Measurements from ENCODE around the gene ETV6. TPM values are rescaled to one million over a fixed set of nuclear protein-coding genes. Genes with fewer than 3 reads are reported as not detected.

Gene ETV6
- total and polyA plus RNA-seq, 3 donors from 2014 or later = 7.8 to 20.9 (median 16.3) TPM

DNA sequence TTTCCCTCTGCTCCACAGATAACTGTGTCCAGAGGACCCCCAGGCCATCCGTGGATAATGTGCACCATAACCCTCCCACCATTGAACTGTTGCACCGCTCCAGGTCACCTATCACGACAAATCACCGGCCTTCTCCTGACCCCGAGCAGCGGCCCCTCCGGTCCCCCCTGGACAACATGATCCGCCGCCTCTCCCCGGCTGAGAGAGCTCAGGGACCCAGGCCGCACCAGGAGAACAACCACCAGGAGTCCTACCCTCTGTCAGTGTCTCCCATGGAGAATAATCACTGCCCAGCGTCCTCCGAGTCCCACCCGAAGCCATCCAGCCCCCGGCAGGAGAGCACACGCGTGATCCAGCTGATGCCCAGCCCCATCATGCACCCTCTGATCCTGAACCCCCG is 219.9 kb downstream of the ETV6 start:
- no peak for DNase-seq
- Histone ChIP-seq H3K4me1 (peaks cover 2% of the 10 kb centered on the region), H3K9me3 (no peaks in the 10 kb centered on the region), H3K4me3 (no peak overlapping the region), H3K27me3 (no peaks in the 10 kb centered on the region), H3K27ac (no peak overlapping the region), H3K36me3 (ENCODE audit: low read depth, missing control alignments) (no peaks in the 10 kb centered on the region)
- TF ChIP-seq, protein P1, sequence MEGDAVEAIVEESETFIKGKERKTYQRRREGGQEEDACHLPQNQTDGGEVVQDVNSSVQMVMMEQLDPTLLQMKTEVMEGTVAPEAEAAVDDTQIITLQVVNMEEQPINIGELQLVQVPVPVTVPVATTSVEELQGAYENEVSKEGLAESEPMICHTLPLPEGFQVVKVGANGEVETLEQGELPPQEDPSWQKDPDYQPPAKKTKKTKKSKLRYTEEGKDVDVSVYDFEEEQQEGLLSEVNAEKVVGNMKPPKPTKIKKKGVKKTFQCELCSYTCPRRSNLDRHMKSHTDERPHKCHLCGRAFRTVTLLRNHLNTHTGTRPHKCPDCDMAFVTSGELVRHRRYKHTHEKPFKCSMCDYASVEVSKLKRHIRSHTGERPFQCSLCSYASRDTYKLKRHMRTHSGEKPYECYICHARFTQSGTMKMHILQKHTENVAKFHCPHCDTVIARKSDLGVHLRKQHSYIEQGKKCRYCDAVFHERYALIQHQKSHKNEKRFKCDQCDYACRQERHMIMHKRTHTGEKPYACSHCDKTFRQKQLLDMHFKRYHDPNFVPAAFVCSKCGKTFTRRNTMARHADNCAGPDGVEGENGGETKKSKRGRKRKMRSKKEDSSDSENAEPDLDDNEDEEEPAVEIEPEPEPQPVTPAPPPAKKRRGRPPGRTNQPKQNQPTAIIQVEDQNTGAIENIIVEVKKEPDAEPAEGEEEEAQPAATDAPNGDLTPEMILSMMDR (IDR thresholded peaks at IDR 0.05) = no peak
- TF ChIP-seq POLR2A (IDR thresholded peaks at IDR 0.05) = no peak
- intact Hi-C loops (cut with DNase I; ENCODE audit: low total_unique reads) = no loop called here
- 96 to 98% methylated on average over 17 to 18 of the region's 18 CpGs for WGBS, 2 donors

DNA sequence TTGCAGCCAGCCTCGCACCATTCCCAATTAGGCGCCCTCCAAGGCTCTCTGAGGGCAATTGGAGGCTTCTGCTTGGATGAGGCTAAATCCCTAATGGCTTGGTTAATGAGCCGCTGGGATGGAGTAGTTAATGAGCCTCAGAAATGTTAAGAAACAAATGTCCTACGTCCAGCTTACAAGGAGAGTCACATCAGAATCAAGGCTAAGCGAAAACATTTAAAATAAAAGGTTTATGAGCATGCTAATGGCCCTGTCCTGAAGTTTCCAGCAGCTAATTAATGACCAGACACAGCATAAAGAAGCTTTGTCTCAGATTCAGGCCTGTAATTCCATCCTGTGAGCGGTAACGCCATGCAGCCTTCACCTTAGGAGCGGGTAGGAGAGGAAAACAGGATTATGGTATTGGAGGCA is 220.6 kb downstream of the ETV6 start:
- Histone ChIP-seq H3K4me1 (no peaks in the 10 kb centered on the region), H3K27ac (no peak overlapping the region), H3K4me3 (no peak overlapping the region), H3K27me3 (no peaks in the 10 kb centered on the region), H3K9me3 (no peaks in the 10 kb centered on the region), H3K36me3 (ENCODE audit: low read depth, missing control alignments) (no peaks in the 10 kb centered on the region)
- no peak for TF ChIP-seq POLR2A (IDR thresholded peaks at IDR 0.05)
- TF ChIP-seq, protein P1 (IDR thresholded peaks at IDR 0.05) = no peak
- WGBS, 2 donors = 84 to 93% methylated on average over 8 of the region's 8 CpGs
- DNase-seq = no peak
- intact Hi-C loops (cut with DNase I; ENCODE audit: low total_unique reads) = no loop called here

DNA sequence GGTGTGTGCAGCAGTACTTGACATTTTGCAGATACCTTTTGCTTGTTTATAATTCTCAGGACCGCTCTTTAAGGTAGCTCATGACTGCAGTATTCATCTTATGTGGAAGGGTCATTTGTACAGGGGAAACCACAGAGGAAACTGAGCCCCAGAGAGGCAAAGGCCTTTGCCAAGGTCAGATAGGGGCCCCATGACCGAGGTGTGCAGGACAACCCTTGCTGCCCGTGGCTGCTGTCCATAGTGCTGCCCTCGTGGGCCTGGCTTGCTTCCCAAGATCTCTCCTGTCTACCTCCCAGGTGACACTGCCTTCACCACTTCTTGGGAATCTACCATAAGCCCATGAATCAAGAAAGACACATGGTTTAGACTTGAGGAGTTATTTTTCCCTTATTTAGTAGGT is 222.6 kb downstream of the ETV6 start:
- H3K9me3 ChIP-seq = no peaks in the 10 kb centered on the region
- TF ChIP-seq POLR2A (IDR thresholded peaks at IDR 0.05) = no peak
- TF ChIP-seq, protein P1 (IDR thresholded peaks at IDR 0.05) = no peak
- H3K4me1 ChIP-seq = peaks cover 12% of the 10 kb centered on the region
- no peaks in the 10 kb centered on the region for H3K36me3 ChIP-seq (ENCODE audit: low read depth, missing control alignments)
- H3K27me3 ChIP-seq = no peaks in the 10 kb centered on the region
- no peak overlapping the region for H3K27ac ChIP-seq
- no peak for DNase-seq
- WGBS, 2 donors = 75 to 81% methylated on average over 4 of the region's 4 CpGs
- no peak overlapping the region for H3K4me3 ChIP-seq
- intact Hi-C loops (cut with DNase I; ENCODE audit: low total_unique reads) = no loop called here

DNA sequence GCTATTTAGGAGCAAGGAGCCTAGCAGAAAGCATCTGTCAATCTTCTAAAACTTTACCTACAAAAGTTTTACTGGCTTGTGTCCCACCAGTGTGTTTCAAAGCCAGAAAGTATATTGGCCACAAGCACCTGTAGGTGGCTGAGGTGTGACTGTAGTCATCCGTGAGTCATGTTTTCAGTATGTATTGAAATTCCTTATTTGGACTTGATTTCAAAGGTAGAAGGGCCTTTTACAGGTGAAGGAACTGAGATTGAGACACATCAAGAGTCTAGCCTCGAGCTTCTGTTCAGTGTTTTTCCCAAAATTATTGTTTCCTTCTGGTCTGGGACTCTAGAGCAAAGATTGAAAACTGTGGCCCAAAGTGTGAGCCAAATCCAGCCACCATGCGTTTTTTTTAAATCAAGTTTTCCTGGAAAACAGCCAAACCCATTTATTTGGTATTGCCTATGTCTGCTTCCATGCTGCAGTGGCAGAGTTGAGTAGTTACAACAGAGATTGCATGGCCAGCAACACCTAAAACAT is 226.0 kb downstream of the ETV6 start:
- no peak for DNase-seq
- H3K4me1 ChIP-seq = peaks cover 27% of the 10 kb centered on the region
- H3K9me3 ChIP-seq = no peaks in the 10 kb centered on the region
- H3K36me3 ChIP-seq (ENCODE audit: low read depth, missing control alignments) = no peaks in the 10 kb centered on the region
- intact Hi-C loops (cut with DNase I; ENCODE audit: low total_unique reads) = no loop called here
- no peak for TF ChIP-seq POLR2A (IDR thresholded peaks at IDR 0.05)
- TF ChIP-seq, protein P1 (IDR thresholded peaks at IDR 0.05) = no peak
- no peak overlapping the region for H3K27ac ChIP-seq
- no peaks in the 10 kb centered on the region for H3K27me3 ChIP-seq
- WGBS, 2 donors = 74 to 86% methylated on average over 3 of the region's 3 CpGs
- no peak overlapping the region for H3K4me3 ChIP-seq

DNA sequence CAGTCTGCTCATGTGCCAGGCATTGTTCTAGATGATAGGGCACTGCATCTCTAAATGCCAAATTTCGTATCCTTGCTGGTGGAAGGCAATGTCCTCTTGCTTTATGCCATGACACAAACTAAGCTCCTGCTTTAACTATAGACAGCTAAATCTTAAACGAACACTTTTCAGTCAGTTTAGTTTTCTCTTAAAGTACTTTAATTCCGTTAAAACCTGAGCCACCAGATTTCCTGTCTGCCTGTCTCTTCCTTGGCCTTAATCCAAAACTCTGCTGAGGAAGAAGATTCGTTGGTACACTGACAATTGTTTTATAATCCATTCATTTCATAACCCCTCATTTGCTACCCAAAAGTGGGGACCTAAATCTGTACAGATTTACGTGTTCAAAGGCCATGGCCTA is 226.8 kb downstream of the ETV6 start:
- WGBS, 2 donors = 44 to 63% methylated on average over 5 of the region's 5 CpGs
- H3K36me3 ChIP-seq (ENCODE audit: low read depth, missing control alignments) = no peaks in the 10 kb centered on the region
- H3K4me1 ChIP-seq = peaks cover 27% of the 10 kb centered on the region
- H3K27ac ChIP-seq = no peak overlapping the region
- TF ChIP-seq, protein P1 (IDR thresholded peaks at IDR 0.05) = no peak
- no peaks in the 10 kb centered on the region for H3K27me3 ChIP-seq
- H3K4me3 ChIP-seq = no peak overlapping the region
- no peak for DNase-seq
- H3K9me3 ChIP-seq = no peaks in the 10 kb centered on the region
- intact Hi-C loops (cut with DNase I; ENCODE audit: low total_unique reads) = no loop called here

Measured in testis (tissue), 3 donors.